Measurements from ENCODE around the gene MTERF2.

DNA sequence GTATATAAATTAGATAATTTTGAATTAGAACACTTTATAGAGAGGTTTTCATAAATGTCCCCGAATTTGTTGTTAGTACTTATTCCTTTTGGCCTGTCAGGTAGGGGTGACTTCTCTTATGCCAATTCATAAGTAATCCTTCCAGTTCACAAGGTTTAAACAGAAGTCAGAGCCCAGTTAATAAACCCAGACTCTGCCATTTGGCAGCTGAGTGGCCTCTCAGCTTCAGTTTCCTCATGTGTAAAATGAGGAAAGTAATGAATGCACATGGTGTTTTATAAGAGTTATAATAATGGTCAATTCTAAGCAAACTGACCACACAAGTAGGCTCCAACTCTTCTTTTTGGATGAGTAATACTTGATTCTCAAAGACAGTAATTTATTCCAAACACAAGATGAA, 10.3 kb downstream of the MTERF2 start:
- TF ChIP-seq, protein P1, sequence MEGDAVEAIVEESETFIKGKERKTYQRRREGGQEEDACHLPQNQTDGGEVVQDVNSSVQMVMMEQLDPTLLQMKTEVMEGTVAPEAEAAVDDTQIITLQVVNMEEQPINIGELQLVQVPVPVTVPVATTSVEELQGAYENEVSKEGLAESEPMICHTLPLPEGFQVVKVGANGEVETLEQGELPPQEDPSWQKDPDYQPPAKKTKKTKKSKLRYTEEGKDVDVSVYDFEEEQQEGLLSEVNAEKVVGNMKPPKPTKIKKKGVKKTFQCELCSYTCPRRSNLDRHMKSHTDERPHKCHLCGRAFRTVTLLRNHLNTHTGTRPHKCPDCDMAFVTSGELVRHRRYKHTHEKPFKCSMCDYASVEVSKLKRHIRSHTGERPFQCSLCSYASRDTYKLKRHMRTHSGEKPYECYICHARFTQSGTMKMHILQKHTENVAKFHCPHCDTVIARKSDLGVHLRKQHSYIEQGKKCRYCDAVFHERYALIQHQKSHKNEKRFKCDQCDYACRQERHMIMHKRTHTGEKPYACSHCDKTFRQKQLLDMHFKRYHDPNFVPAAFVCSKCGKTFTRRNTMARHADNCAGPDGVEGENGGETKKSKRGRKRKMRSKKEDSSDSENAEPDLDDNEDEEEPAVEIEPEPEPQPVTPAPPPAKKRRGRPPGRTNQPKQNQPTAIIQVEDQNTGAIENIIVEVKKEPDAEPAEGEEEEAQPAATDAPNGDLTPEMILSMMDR (IDR thresholded peaks at IDR 0.05): no peak
- TF ChIP-seq POLR2A (IDR thresholded peaks at IDR 0.05): no peak

All from thyroid gland (tissue), 4 donors.